ENCODE results near the gene SDK1. TPM values are rescaled to one million over a fixed set of nuclear protein-coding genes. Genes with fewer than 3 reads are reported as not detected.

Gene SDK1
- total RNA-seq, 1 donor from 2014 or later = 10.4 TPM

DNA sequence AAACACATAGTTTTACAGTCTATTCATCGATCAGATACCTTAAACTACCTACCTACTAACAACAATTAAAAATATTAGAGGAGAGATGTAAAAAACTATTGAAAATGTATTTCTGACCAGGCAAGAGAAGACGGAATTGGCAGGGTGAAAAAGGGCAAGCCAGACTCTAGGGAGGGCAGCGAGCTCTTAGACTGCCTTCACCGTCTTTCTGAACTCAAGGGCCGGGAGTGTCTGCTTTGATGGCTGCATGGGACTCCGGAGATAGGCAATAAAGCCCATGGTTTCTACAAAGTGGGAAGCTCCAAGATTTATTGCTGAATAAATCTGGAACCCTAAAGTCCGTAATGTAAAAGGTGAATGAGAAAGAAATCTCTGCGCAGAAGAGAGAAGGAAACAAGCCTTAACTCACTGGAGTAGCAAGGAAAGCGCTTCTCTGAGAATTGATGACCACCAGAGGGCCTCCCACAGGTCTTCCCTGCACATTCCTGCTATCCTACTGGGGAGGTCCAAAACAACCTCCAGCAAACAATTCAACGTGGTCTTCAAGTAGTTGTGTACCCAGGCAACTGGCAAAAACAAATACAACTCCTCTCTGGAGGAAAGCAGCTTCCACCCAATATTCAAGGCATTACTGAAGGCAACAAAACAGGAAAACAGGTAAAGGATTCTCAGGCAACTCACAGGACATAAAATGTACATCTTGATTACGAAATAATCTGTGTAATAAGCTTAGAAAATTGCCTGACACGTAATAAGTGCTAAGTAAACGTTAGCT is 181.3 kb downstream of the SDK1 start:
- ATAC-seq (no peak), DNase-seq (no peak)
- H3K4me1 ChIP-seq = no peaks in the 10 kb centered on the region
- intact Hi-C loops (cut with DNase I) = no loop called here
- TF ChIP-seq, protein P1, sequence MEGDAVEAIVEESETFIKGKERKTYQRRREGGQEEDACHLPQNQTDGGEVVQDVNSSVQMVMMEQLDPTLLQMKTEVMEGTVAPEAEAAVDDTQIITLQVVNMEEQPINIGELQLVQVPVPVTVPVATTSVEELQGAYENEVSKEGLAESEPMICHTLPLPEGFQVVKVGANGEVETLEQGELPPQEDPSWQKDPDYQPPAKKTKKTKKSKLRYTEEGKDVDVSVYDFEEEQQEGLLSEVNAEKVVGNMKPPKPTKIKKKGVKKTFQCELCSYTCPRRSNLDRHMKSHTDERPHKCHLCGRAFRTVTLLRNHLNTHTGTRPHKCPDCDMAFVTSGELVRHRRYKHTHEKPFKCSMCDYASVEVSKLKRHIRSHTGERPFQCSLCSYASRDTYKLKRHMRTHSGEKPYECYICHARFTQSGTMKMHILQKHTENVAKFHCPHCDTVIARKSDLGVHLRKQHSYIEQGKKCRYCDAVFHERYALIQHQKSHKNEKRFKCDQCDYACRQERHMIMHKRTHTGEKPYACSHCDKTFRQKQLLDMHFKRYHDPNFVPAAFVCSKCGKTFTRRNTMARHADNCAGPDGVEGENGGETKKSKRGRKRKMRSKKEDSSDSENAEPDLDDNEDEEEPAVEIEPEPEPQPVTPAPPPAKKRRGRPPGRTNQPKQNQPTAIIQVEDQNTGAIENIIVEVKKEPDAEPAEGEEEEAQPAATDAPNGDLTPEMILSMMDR (IDR thresholded peaks at IDR 0.05) = peak; percentile 20
- H3K36me3 ChIP-seq = no peaks in the 10 kb centered on the region
- H3K27me3 ChIP-seq = no peaks in the 10 kb centered on the region
- no peak overlapping the region for H3K27ac ChIP-seq
- no peaks in the 10 kb centered on the region for H3K9me3 ChIP-seq
- H3K4me3 ChIP-seq = no peak overlapping the region

DNA sequence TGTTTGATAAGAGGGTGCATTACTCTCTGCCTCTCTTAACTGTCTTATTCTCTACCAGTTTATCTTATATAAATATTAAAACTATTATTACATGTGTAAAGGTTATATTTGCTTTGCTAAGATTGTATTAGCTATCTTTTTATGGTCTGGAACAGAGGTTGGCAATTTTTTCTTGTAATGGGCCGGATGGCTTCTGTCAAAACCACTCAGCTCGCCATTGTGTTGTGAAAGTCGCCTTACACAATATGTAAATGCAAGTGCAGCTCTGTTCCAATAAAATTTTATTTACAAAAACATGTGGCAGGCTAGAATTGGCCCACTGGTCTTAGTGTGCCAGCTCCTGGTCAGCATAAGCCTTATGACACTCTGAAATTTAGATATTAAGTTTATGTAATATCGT is 185.8 kb downstream of the SDK1 start:
- ATAC-seq (no peak), DNase-seq (no peak)
- no peaks in the 10 kb centered on the region for H3K9me3 ChIP-seq
- intact Hi-C loops (cut with DNase I) = no loop called here
- no peaks in the 10 kb centered on the region for H3K4me1 ChIP-seq
- H3K36me3 ChIP-seq = no peaks in the 10 kb centered on the region
- H3K27me3 ChIP-seq = no peaks in the 10 kb centered on the region
- no peak overlapping the region for H3K4me3 ChIP-seq
- H3K27ac ChIP-seq = no peak overlapping the region
- TF ChIP-seq, protein P1 (IDR thresholded peaks at IDR 0.05) = no peak

DNA sequence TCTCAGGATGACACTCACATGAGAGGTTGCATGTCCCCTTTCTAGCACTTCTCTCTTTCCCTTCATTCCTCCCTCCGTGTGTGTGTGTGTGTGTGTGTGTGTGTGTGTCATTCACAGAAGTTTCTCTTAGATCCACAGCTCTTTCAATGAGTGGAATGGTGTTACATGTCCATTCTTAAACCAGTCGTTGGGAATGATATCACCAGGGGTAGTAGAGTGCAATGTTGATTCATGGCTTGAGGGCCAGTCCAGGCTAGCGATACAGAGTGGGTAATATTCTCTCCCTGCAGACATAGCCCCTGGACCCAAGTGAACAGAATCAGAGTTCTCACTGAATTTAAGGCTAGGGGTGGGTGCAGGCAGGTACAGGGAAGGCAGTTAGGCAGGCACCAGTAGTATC is 187.8 kb downstream of the SDK1 start:
- no peak for DNase-seq
- H3K27me3 ChIP-seq = no peaks in the 10 kb centered on the region
- no peaks in the 10 kb centered on the region for H3K4me1 ChIP-seq
- no peaks in the 10 kb centered on the region for H3K9me3 ChIP-seq
- H3K36me3 ChIP-seq = no peaks in the 10 kb centered on the region
- no peak overlapping the region for H3K4me3 ChIP-seq
- no peak for ATAC-seq
- H3K27ac ChIP-seq = no peak overlapping the region
- TF ChIP-seq, protein P1 (IDR thresholded peaks at IDR 0.05) = no peak
- intact Hi-C loops (cut with DNase I) = no loop called here

DNA sequence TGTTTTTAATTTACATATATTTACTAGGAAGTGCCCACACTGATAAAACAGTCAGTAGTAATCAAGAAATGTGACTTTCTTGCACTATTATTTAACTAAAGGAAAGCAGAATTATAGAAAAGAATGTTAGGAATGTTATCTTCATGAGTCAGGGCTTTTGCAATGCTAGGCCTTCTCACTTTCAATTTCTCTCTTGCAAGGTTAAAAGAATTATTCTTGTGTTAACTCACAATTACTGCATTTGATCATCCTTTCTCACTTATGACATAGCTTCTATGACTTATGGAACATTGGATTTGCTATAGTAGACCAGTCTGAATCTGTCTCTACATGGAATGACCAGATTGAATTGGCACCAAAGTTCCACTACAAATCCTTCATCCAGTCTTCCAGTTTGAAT is 192.4 kb downstream of the SDK1 start:
- Histone ChIP-seq H3K27ac (no peak overlapping the region), H3K27me3 (no peaks in the 10 kb centered on the region), H3K4me3 (no peak overlapping the region), H3K4me1 (no peaks in the 10 kb centered on the region), H3K36me3 (no peaks in the 10 kb centered on the region), H3K9me3 (no peaks in the 10 kb centered on the region)
- intact Hi-C loops (cut with DNase I) = no loop called here
- DNase-seq (no peak), ATAC-seq (no peak)
- TF ChIP-seq, protein P1 (IDR thresholded peaks at IDR 0.05) = no peak

DNA sequence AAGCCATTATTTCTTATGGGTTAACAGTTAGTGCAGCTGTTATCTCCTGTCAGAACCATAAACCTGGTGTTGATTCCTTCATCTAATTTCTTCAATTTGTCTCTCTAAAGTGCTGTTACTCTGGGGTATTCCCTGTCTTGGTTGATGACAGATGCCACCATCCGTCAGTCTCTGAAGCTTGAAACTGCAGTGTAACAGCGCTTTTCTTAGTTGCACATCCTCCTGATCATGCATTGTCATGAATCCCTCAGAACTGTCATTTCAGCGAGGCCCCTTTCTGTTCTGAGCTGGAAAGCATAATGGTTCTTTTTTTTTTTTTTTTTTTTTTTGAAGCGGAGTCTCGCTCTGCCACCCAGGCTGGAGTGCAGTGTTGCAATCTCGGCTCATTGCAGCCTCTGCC is 193.9 kb downstream of the SDK1 start:
- no peaks in the 10 kb centered on the region for H3K4me1 ChIP-seq
- DNase-seq = no peak
- no peak overlapping the region for H3K27ac ChIP-seq
- intact Hi-C loops (cut with DNase I) = no loop called here
- no peaks in the 10 kb centered on the region for H3K36me3 ChIP-seq
- ATAC-seq = no peak
- TF ChIP-seq, protein P1 (IDR thresholded peaks at IDR 0.05) = no peak
- H3K4me3 ChIP-seq = no peak overlapping the region
- H3K27me3 ChIP-seq = no peaks in the 10 kb centered on the region
- peaks cover 3% of the 10 kb centered on the region for H3K9me3 ChIP-seq

Data from upper lobe of right lung (tissue), 1 donor.